Mucosa of descending colon (tissue), 3 donors: ENCODE results near the gene DCAF6. TPM values are rescaled to one million over a fixed set of nuclear protein-coding genes. Genes with fewer than 3 reads are reported as not detected.
A peak's percentile ranks its signal among the peaks of the same experiment; 100 is the strongest.
"Not testable (repeated sequence)": the region's sequence is repeated elsewhere in the genome, so short reads cannot be mapped to it uniquely, and the experiment has no call there.

Experiments
- ATAC-seq: fragments of 200-7000 bp; cut with Tn5 transposase; one replicate; pipeline ENCODE4 v1.9.1; 2020; ENCODE audit warnings: mild to moderate bottlenecking, moderate library complexity
- DNase-seq, 3 donors: peaks; one replicate each; pipeline ENCODE4 v3.0.0-alpha.2; 2020
- H3K36me3 ChIP-seq: fragments of 200-600 bp; one replicate; pipeline ENCODE4 v1.8.0; 2021; ENCODE audit warnings: low read depth, mild to moderate bottlenecking
- H3K4me1 ChIP-seq: fragments of 200-600 bp; one replicate; pipeline ENCODE4 v1.8.0; 2021; ENCODE audit warnings: low read depth, mild to moderate bottlenecking
- H3K4me3 ChIP-seq: fragments of 200-600 bp; one replicate; pipeline ENCODE4 v1.8.0; 2021; ENCODE audit warnings: mild to moderate bottlenecking
- H3K9me3 ChIP-seq: fragments of 200-600 bp; one replicate; pipeline ENCODE4 v1.8.0; 2021; ENCODE audit warnings: mild to moderate bottlenecking
- intact Hi-C, 2 donors: fragments of 100-400 bp; cut with DNase I in 1 of 2; cut with micrococcal nuclease in 1 of 2; formaldehyde crosslinking; loops; one replicate each; pipeline versions ENCODE4 v1.11.0 to v1.11.1; 2022; cut with DNase I, micrococcal nuclease
- long read RNA-seq, 2 donors: library from polyadenylated mRNA; unstranded; transcript quantifications; one replicate each; pipeline ENCODE4 v2.0.0, GENCODE V29; 2019 to 2021
- total RNA-seq, 3 donors: library from RNA; stranded (reverse); fragmentation: NEBNext Ultra II Directional in 2 of 3; extraction: Animal tissue kit (Norgen Biotek cat#: 25700) in 2 of 3; gene quantifications; one replicate each; pipeline versions ENCODE4 v1.2.1 to v1.2.4, GENCODE V29; 2021 to 2023
- TF ChIP-seq, protein P1 (sequence below): fragments of 200-600 bp; IDR thresholded peaks from one replicate; pipeline ENCODE4 v1.8.0; 2022; ENCODE audit warnings: antibody characterized with exemption, mild to moderate bottlenecking
- donor health status: DM: no; HTN: no; CAD: no; lungs with moderate emphysema.
- donor health status: DM: no; HTN: no; CAD: no.
- donor health status: DM: no; HTN: yes; CAD: no.

Gene DCAF6, protein sequence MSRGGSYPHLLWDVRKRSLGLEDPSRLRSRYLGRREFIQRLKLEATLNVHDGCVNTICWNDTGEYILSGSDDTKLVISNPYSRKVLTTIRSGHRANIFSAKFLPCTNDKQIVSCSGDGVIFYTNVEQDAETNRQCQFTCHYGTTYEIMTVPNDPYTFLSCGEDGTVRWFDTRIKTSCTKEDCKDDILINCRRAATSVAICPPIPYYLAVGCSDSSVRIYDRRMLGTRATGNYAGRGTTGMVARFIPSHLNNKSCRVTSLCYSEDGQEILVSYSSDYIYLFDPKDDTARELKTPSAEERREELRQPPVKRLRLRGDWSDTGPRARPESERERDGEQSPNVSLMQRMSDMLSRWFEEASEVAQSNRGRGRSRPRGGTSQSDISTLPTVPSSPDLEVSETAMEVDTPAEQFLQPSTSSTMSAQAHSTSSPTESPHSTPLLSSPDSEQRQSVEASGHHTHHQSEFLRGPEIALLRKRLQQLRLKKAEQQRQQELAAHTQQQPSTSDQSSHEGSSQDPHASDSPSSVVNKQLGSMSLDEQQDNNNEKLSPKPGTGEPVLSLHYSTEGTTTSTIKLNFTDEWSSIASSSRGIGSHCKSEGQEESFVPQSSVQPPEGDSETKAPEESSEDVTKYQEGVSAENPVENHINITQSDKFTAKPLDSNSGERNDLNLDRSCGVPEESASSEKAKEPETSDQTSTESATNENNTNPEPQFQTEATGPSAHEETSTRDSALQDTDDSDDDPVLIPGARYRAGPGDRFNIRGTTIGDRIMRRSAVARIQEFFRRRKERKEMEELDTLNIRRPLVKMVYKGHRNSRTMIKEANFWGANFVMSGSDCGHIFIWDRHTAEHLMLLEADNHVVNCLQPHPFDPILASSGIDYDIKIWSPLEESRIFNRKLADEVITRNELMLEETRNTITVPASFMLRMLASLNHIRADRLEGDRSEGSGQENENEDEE
- total RNA-seq = 10 to 100 TPM; 57.1 to 71.7 (median 62.2) TPM
- long read RNA-seq, donor 1, transcript DCAF6-201 (19 exons, 3,186 nt) = major isoform, 23 of 70 reads
- long read RNA-seq, donor 1, transcript DCAF6-203 (20 exons, 3,302 nt) = minor isoform, 16 of 70 reads
- long read RNA-seq, donor 1, partial matches to known transcripts = 20 of 70 reads
- long read RNA-seq, donor 1, other reads (novel, unspliced or antisense) = 11 of 70 reads
- long read RNA-seq, donor 2, transcript DCAF6-203 (20 exons, 3,302 nt) = major isoform, 5 of 13 reads
- long read RNA-seq, donor 2, partial matches to known transcripts = 4 of 13 reads
- long read RNA-seq, donor 2, other reads (novel, unspliced or antisense) = 2 of 13 reads

DNA sequence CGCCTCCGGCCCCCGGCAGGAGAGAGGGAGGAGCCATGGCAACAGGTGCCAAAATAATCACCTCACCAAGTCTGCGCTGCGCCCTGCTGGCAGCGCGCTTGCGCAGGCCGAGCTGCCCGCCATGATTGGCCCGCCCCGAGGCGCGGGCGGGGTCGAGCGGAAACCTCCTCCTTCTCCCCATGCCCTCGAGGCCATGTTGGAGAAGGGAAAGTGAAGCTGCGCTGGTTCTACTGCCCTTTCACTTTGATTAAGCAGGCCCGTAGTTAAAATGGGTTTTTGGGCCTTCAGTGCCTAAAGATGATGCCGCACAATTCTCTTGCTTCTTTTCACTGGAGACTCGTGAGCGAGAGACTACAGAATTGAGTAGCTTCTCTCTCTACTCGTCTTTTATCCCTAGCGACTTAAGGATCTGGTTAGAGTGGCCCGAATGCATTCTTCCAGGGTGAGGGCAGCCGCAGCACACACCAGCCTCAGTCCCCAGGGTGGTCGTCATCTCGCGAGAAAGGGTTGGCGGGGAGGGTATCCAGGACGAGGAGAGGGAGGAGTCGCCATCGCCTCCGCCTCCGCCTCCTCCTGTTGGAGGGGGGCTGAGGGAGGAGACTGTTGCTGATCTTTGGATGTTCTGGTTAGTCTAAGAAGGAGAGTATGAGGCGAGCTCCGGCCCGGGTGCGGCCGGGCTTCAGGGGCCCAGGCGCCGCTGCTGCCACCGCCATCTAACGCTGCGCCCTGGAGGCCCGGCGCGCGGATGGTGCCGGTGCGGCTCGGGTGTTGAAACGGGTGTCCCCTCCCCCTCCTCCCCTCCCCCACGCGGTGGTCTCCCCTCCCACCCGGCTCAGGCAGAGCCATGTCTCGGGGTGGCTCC lies at the start of gene DCAF6:
TSS of gene DCAF6 (plus strand) at position 616 of the 862 bp plus-strand sequence. CDS start at position 845, 229 bp downstream.
- no peaks in the 10 kb centered on the region for H3K36me3 ChIP-seq
- peak; percentile 91 for ATAC-seq
- peaks cover 31% of the 10 kb centered on the region for H3K4me1 ChIP-seq
- H3K9me3 ChIP-seq = no peaks in the 10 kb centered on the region
- H3K4me3 ChIP-seq = peak within 1 kb of the TSS; percentile 97
- intact Hi-C loops = no loop called here
- TF ChIP-seq, protein P1, sequence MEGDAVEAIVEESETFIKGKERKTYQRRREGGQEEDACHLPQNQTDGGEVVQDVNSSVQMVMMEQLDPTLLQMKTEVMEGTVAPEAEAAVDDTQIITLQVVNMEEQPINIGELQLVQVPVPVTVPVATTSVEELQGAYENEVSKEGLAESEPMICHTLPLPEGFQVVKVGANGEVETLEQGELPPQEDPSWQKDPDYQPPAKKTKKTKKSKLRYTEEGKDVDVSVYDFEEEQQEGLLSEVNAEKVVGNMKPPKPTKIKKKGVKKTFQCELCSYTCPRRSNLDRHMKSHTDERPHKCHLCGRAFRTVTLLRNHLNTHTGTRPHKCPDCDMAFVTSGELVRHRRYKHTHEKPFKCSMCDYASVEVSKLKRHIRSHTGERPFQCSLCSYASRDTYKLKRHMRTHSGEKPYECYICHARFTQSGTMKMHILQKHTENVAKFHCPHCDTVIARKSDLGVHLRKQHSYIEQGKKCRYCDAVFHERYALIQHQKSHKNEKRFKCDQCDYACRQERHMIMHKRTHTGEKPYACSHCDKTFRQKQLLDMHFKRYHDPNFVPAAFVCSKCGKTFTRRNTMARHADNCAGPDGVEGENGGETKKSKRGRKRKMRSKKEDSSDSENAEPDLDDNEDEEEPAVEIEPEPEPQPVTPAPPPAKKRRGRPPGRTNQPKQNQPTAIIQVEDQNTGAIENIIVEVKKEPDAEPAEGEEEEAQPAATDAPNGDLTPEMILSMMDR = no peak
- DNase-seq = peak; percentile 96 to 98 (median 98)

GRCh38 chr1:167887187-167887586 lies 49.3 kb upstream of the DCAF6 start:
- intact Hi-C loops, DNase-seq, H3K36me3 ChIP-seq, H3K4me3 ChIP-seq, H3K9me3 ChIP-seq, ATAC-seq, H3K4me1 ChIP-seq: not testable (repeated sequence)

DNA sequence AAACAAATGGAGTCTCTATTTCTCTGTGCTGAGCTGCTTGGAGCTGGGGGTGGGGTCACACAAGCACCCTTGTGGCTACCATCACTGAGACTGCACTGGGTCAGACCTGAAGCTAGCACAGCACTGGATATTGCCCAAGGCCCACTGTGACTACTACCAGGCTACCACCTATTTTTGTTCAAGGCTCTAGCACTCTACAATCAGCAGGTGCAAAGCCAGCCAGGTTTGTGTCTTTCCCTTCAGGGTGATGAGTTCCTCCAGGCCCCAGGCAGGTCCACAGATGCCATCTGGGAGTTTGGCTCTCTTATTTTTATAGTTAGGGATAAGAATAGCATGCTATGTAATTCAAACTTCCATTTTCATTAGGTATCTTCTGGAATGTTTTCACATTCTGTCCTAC lies 46.1 kb upstream of the DCAF6 start:
- DNase-seq (no peak), ATAC-seq (no peak)
- intact Hi-C loops = no loop called here
- Histone ChIP-seq H3K9me3 (no peaks in the 10 kb centered on the region), H3K4me1 (no peaks in the 10 kb centered on the region), H3K4me3 (no peak overlapping the region), H3K36me3 (no peaks in the 10 kb centered on the region)
- TF ChIP-seq, protein P1 = no peak

- intact Hi-C loops = no loop called here
- TF ChIP-seq, protein P1 = no peak
- no peaks in the 10 kb centered on the region for H3K9me3 ChIP-seq
- DNase-seq = no peak
- no peaks in the 10 kb centered on the region for H3K4me1 ChIP-seq
- no peak overlapping the region for H3K4me3 ChIP-seq
- ATAC-seq = no peak
- no peaks in the 10 kb centered on the region for H3K36me3 ChIP-seq
Observed at GRCh38 chr1:167893798-167894197, 42.7 kb upstream of the DCAF6 start.

- no peak for DNase-seq
- intact Hi-C loops = no loop called here
Observed at GRCh38 chr1:167898578-167899222, 37.8 kb upstream of the DCAF6 start.

More at GRCh38 chr1:167898578-167899222, 37.8 kb upstream of the DCAF6 start:
- H3K36me3 ChIP-seq = no peaks in the 10 kb centered on the region
- no peak overlapping the region for H3K4me3 ChIP-seq
- no peak for ATAC-seq
- TF ChIP-seq, protein P1 = no peak
- no peaks in the 10 kb centered on the region for H3K9me3 ChIP-seq
- no peaks in the 10 kb centered on the region for H3K4me1 ChIP-seq
